Measurements from ENCODE around the gene ABTB2. TPM values are rescaled to one million over a fixed set of nuclear protein-coding genes. Genes with fewer than 3 reads are reported as not detected.

Gene ABTB2
- total RNA-seq, 1 experiment from 2014 or later = 46.3 TPM

DNA sequence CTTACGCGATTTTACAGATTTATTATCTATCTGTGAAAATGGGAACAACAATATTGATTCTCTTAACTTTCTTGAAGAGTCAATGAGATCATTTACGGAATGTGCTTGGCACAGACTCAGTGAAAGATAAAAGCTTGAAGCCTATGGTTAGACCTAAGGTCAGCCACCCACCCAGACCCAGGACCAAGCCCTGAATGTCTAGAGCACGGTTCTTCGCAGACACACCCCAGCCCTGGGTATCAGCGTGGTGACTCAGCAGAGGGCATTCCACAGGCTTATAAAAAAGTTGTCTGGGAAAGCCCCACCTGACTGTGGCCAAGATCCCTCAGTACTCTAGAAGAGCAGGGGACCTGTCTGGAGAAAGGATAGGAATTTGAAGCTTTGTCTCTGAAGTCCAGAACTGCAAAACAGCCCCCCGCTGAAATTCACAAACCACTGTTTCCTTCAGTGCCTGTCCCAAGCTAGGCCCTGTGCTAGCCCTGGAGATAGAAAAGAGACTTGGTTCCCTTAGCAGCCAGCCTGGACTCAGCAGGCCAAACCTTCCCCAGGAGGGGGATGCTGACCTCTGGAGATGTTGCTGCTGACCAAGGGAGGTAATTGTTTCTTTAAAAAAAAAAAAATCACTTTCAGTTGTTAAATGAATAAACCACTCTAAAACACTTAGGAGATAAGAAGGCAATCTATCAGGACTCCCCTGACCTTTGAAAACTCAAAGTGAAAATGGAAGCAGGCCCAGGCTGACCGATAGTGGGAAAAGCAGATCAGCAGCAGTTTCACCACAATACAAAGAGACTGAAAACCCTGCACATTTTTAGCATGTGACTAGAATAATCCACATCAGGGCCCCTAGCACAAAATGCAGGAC, 114.0 kb downstream of the ABTB2 start:
- H3K36me3 ChIP-seq (ENCODE audit: insufficient read depth, low read length, poor library complexity, severe bottlenecking) = no peaks in the 10 kb centered on the region
- no TSS peak for BruUV-seq (replicated peaks)
- ChIA-PET CTCF (no interaction called here), POLR2A (ENCODE audit: low non-redundant PET) (interaction anchor here (0.6 kb wide), 1 partner anchor 133 kb away, joined by 12 read pairs; no protein-coding TSS in a partner anchor)
- no peaks in the 10 kb centered on the region for H3K27me3 ChIP-seq (replicated peaks; ENCODE audit: insufficient read depth, low read depth, low read length, poor library complexity)
- intact Hi-C loops (cut with micrococcal nuclease; ENCODE audit: unreplicated experiment) = no loop called here
- peak overlapping the region; percentile 27 for H3K27ac ChIP-seq (ENCODE audit: low read depth, low read length, poor library complexity, severe bottlenecking)
- no peak overlapping the region for H3K4me3 ChIP-seq (ENCODE audit: low read depth, low read length, poor library complexity, severe bottlenecking)
- DNase-seq (ENCODE audit: low spot score) = peak; percentile 46
- no peaks in the 10 kb centered on the region for H3K9me3 ChIP-seq (ENCODE audit: low read depth, low read length, poor library complexity, severe bottlenecking)
- TF ChIP-seq CTCF (conservative IDR thresholded peaks at IDR 0.05; ENCODE audit: low read depth, low read length) (no peak), EZH2 (IDR thresholded peaks at IDR 0.05; ENCODE audit: borderline replicate concordance, low read depth, low read length, poor library complexity, severe bottlenecking) (no peak)
- H3K4me1 ChIP-seq (ENCODE audit: insufficient read depth, low read length, poor library complexity, severe bottlenecking) = peaks cover 11% of the 10 kb centered on the region

DNA sequence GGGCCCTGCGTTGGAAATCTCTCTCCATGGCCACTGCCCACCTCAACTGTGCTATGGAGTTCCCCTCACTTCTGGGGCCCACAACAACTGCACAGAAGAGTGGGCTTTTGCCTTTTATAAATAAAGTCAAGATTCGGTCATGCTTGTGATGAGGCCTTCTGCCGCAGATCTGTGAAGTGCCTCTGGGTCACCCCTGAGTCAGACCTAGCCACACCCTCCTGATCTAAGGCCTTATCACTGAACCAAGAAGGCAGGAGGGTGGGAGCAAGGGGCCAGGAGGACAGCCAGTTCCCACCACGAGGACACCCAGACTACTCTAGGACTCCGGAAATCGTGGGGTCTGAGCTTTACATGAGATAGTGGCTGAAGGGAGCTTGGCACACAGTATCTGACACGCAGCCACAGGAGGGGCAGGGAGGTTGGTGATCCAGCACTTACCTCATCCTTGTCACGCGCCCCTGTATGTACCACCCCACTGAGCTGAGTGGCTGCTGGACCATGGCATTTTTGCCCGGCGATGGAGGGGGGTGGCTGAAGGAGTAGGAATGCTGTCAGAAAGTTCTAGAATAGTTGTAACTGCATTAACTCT, 115.7 kb downstream of the ABTB2 start:
- H3K36me3 ChIP-seq (ENCODE audit: insufficient read depth, low read length, poor library complexity, severe bottlenecking) = no peaks in the 10 kb centered on the region
- H3K27me3 ChIP-seq (replicated peaks; ENCODE audit: insufficient read depth, low read depth, low read length, poor library complexity) = no peaks in the 10 kb centered on the region
- intact Hi-C loops (cut with micrococcal nuclease; ENCODE audit: unreplicated experiment) = no loop called here
- peaks cover 11% of the 10 kb centered on the region for H3K4me1 ChIP-seq (ENCODE audit: insufficient read depth, low read length, poor library complexity, severe bottlenecking)
- ChIA-PET CTCF (no interaction called here), POLR2A (ENCODE audit: low non-redundant PET) (interaction anchor here (0.5 kb wide), 1 partner anchor 220 kb away, joined by 3 read pairs; no protein-coding TSS in a partner anchor)
- H3K4me3 ChIP-seq (ENCODE audit: low read depth, low read length, poor library complexity, severe bottlenecking) = no peak overlapping the region
- DNase-seq (ENCODE audit: low spot score) = no peak
- no peak overlapping the region for H3K27ac ChIP-seq (ENCODE audit: low read depth, low read length, poor library complexity, severe bottlenecking)
- no TSS peak for BruUV-seq (replicated peaks)
- TF ChIP-seq EZH2 (IDR thresholded peaks at IDR 0.05; ENCODE audit: borderline replicate concordance, low read depth, low read length, poor library complexity, severe bottlenecking) (no peak), CTCF (conservative IDR thresholded peaks at IDR 0.05; ENCODE audit: low read depth, low read length) (no peak)
- no peaks in the 10 kb centered on the region for H3K9me3 ChIP-seq (ENCODE audit: low read depth, low read length, poor library complexity, severe bottlenecking)

DNA sequence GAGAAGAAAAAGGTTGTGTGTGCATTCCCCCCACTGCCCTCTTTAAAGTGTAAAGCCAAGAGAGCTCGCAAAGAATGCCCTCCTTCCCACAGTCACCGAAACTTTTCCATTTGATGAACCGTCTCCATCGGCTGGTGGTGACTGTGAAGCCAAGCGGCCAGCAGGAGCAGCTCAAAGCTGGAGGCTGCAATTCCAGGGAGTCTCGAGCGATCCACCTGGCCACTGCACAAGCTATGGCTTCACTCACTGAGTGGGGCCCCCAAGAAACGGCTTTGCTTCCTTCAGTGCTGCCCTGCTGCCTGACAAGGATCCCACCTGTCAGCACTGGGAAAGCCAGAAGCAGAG, 117.7 kb downstream of the ABTB2 start:
- POLR2A ChIA-PET (ENCODE audit: low non-redundant PET) = interaction anchor here (0.7 kb wide), 1 partner anchor 156 kb away, joined by 3 read pairs; no protein-coding TSS in a partner anchor
- CTCF ChIA-PET = no interaction called here
- Histone ChIP-seq H3K27ac (ENCODE audit: low read depth, low read length, poor library complexity, severe bottlenecking) (no peak overlapping the region), H3K36me3 (ENCODE audit: insufficient read depth, low read length, poor library complexity, severe bottlenecking) (no peaks in the 10 kb centered on the region), H3K4me1 (ENCODE audit: insufficient read depth, low read length, poor library complexity, severe bottlenecking) (peaks cover 11% of the 10 kb centered on the region), H3K9me3 (ENCODE audit: low read depth, low read length, poor library complexity, severe bottlenecking) (no peaks in the 10 kb centered on the region), H3K27me3 (replicated peaks; ENCODE audit: insufficient read depth, low read depth, low read length, poor library complexity) (no peaks in the 10 kb centered on the region), H3K4me3 (ENCODE audit: low read depth, low read length, poor library complexity, severe bottlenecking) (no peak overlapping the region)
- no peak for DNase-seq (ENCODE audit: low spot score)
- TF ChIP-seq EZH2 (IDR thresholded peaks at IDR 0.05; ENCODE audit: borderline replicate concordance, low read depth, low read length, poor library complexity, severe bottlenecking) (no peak), CTCF (conservative IDR thresholded peaks at IDR 0.05; ENCODE audit: low read depth, low read length) (no peak)
- BruUV-seq (replicated peaks) = no TSS peak
- intact Hi-C loops (cut with micrococcal nuclease; ENCODE audit: unreplicated experiment) = no loop called here

Measured in A673 (cell line).